Lung (tissue), 12 donors: ENCODE data around the gene CEP41. TPM values are rescaled to one million over a fixed set of nuclear protein-coding genes. Genes with fewer than 3 reads are reported as not detected.

Experiments used
- ATAC-seq: fragments of 200-7000 bp; cut with Tn5 transposase; one replicate; pipeline ENCODE4 v1.9.1; 2020; ENCODE audit warnings: moderate number of reproducible peaks; ENCODE audit not compliant: insufficient read depth, low FRiP score
- DNase-seq, 3 donors: peaks; one replicate each; pipeline ENCODE4 v3.0.0-alpha.2; 2013 to 2017
- H3K27ac ChIP-seq, 2 donors: one replicate each; pipeline ENCODE4 v1.5.1; 2013; ENCODE audit warnings: mild to moderate bottlenecking in 2 of 2, moderate library complexity in 2 of 2, control low read depth in 1 of 2, inconsistent platforms in 1 of 2, low read depth in 1 of 2, low read length in 1 of 2
- H3K27me3 ChIP-seq, 3 donors: one replicate each; pipeline ENCODE4 v1.5.1; 2013; ENCODE audit warnings: low read length in 2 of 3; ENCODE audit not compliant: control insufficient read depth in 3 of 3, insufficient read depth in 3 of 3
- H3K36me3 ChIP-seq, 4 donors: one replicate each; pipeline ENCODE4 v1.5.1; 2013; ENCODE audit warnings: low read length in 4 of 4, mild to moderate bottlenecking in 1 of 4, moderate library complexity in 1 of 4; ENCODE audit not compliant: control insufficient read depth in 4 of 4, insufficient read depth in 4 of 4
- H3K4me1 ChIP-seq, 5 donors: one replicate each; pipeline ENCODE4 v1.5.1; 2013; ENCODE audit warnings: low read length in 5 of 5, mild to moderate bottlenecking in 2 of 5, moderate library complexity in 1 of 5; ENCODE audit not compliant: control insufficient read depth in 5 of 5, insufficient read depth in 5 of 5
- H3K4me3 ChIP-seq: one replicate; pipeline ENCODE4 v1.5.1; 2013; ENCODE audit warnings: mild to moderate bottlenecking, control low read depth, moderate library complexity
- H3K9ac ChIP-seq, 2 donors: one replicate each; pipeline ENCODE4 v1.5.1; 2013; ENCODE audit warnings: low read length in 2 of 2, control low read depth in 1 of 2; ENCODE audit not compliant: insufficient read depth in 1 of 2
- H3K9me3 ChIP-seq, 4 donors: one replicate each; pipeline ENCODE4 v1.5.1; 2013; ENCODE audit warnings: low read length in 3 of 4, mild to moderate bottlenecking in 1 of 4, moderate library complexity in 1 of 4; ENCODE audit not compliant: control insufficient read depth in 4 of 4, insufficient read depth in 3 of 4
- WGBS, 2 donors: extraction: QIAGEN DNeasy Blood & Tissue Kit; methylation state at CpG; one replicate each; pipeline ENCODE4 v1.1.7; 2013; 5-methylcytosine and 5-hydroxymethylcytosine counted together
- polyA plus RNA-seq, 2 donors: library from polyadenylated mRNA; stranded (reverse); fragments of 200-250 nt; gene quantifications; one replicate each; pipeline ENCODE4 v1.2.1, GENCODE V29; 2013
- total RNA-seq, 2 donors: library from RNA; depleted of rRNA in 1 of 2; stranded (reverse); fragments of >200 nt in 1 of 2; gene quantifications; one replicate each; pipeline ENCODE4 v1.2.1, GENCODE V29; 2014 to 2021
- TF ChIP-seq, protein P1 (sequence below): IDR thresholded peaks from 2 replicates; pipeline ENCODE4 v1.5.1; 2012; ENCODE audit warnings: mild to moderate bottlenecking; ENCODE audit errors: control extremely low read depth, extremely low read depth
- donor health status: control.
- donor health status: control.
- donor health status: Bipolar disorder and iron deficiency.
- donor health status: healthy.
- donor health status: DM: yes; HTN: yes; CAD: no.

The CEP41 gene
- total and polyA plus RNA-seq, 4 donors, result 3.7 to 15.3 (median 11.6) TPM

DNA sequence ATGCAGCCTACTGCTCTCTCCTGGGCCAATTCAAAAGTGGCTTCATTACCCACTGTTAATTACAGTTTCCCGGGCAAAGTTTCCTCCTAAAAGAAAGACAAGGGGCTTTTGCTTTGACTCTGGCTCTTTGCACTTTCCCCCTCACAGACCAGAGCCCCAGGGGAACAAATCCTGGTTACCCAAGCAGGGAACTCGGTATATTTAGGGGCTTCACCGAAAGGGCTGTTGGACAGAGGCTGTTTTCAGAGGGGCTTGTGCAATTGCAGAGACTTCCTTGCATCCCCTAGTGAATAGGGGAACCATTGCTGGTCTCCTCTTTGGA is 53.5 kb downstream of the CEP41 start:
- ATAC-seq (no peak), DNase-seq (no peak)
- H3K27ac ChIP-seq, result peak overlapping the region in 1 of 2 donors; percentile 24
- 48 to 84% methylated on average over 3 of the region's 3 CpGs for WGBS, 2 donors
- H3K27me3 ChIP-seq, result no peaks in the 10 kb centered on the region
- H3K36me3 ChIP-seq, result no peaks in the 10 kb centered on the region
- H3K4me1 ChIP-seq, result peaks cover 0 to 7% (median 2%) of the 10 kb centered on the region in 5 donors
- H3K4me3 ChIP-seq, result no peak overlapping the region
- H3K9me3 ChIP-seq, result peaks cover 0 to 4% (median 0%) of the 10 kb centered on the region in 4 donors
- H3K9ac ChIP-seq, result no peak overlapping the region
- TF ChIP-seq, protein P1, sequence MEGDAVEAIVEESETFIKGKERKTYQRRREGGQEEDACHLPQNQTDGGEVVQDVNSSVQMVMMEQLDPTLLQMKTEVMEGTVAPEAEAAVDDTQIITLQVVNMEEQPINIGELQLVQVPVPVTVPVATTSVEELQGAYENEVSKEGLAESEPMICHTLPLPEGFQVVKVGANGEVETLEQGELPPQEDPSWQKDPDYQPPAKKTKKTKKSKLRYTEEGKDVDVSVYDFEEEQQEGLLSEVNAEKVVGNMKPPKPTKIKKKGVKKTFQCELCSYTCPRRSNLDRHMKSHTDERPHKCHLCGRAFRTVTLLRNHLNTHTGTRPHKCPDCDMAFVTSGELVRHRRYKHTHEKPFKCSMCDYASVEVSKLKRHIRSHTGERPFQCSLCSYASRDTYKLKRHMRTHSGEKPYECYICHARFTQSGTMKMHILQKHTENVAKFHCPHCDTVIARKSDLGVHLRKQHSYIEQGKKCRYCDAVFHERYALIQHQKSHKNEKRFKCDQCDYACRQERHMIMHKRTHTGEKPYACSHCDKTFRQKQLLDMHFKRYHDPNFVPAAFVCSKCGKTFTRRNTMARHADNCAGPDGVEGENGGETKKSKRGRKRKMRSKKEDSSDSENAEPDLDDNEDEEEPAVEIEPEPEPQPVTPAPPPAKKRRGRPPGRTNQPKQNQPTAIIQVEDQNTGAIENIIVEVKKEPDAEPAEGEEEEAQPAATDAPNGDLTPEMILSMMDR, result no peak

- Histone ChIP-seq H3K9me3 (peaks cover 0 to 4% (median 0%) of the 10 kb centered on the region in 4 donors), H3K4me3 (no peak overlapping the region), H3K9ac (no peak overlapping the region), H3K36me3 (no peaks in the 10 kb centered on the region), H3K27me3 (no peaks in the 10 kb centered on the region), H3K4me1 (peaks cover 0 to 3% (median 0%) of the 10 kb centered on the region in 5 donors), H3K27ac (no peak overlapping the region)
- DNase-seq (no peak), ATAC-seq (no peak)
- TF ChIP-seq, protein P1, result no peak
- WGBS, 2 donors, result 89 to 96% methylated on average over 3 of the region's 3 CpGs
Measured at GRCh38 chr7:130386876-130387275, 53.9 kb downstream of the CEP41 start.

DNA sequence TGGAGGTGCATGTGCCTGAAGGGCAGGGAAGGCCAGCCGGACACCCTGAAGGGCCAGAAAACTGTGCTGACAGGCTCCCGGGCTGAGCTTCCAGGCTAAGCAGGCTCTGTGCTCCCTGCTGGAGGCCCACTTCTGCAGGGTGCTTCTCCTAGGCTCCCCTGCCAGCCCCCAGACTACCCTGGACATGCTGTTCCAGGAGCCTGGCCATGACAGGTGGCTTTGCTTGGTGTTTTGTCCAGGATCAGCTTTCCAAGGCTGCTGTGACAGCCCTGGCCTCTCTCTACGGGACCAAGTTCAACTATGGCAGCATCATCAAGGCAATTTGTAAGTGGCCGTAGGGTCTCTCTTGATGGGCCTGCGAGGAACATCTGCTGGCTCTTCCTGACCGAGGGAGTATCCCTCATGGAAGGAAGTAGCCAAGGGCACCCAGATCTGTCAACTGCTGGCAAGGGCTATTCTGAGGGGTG is 55.2 kb downstream of the CEP41 start:
- DNase-seq (no peak), ATAC-seq (no peak)
- 87 to 88% methylated on average over 6 of the region's 6 CpGs for WGBS, 2 donors
- Histone ChIP-seq H3K27ac (no peak overlapping the region), H3K9ac (no peak overlapping the region), H3K36me3 (no peaks in the 10 kb centered on the region), H3K27me3 (no peaks in the 10 kb centered on the region), H3K4me1 (peaks cover 0 to 6% (median 2%) of the 10 kb centered on the region in 5 donors), H3K4me3 (no peak overlapping the region), H3K9me3 (peaks cover 0 to 4% (median 0%) of the 10 kb centered on the region in 4 donors)
- TF ChIP-seq, protein P1, result no peak
